Suppressor macrophage treated with lipopolysaccharide for 1 hour (primary cell): ENCODE results near the gene TIGAR.

Source experiments
- DNase-seq, 3 donors: peaks; one replicate each; pipeline ENCODE4 v3.0.0-alpha.2; 2020 to 2022

Gene TIGAR

DNA sequence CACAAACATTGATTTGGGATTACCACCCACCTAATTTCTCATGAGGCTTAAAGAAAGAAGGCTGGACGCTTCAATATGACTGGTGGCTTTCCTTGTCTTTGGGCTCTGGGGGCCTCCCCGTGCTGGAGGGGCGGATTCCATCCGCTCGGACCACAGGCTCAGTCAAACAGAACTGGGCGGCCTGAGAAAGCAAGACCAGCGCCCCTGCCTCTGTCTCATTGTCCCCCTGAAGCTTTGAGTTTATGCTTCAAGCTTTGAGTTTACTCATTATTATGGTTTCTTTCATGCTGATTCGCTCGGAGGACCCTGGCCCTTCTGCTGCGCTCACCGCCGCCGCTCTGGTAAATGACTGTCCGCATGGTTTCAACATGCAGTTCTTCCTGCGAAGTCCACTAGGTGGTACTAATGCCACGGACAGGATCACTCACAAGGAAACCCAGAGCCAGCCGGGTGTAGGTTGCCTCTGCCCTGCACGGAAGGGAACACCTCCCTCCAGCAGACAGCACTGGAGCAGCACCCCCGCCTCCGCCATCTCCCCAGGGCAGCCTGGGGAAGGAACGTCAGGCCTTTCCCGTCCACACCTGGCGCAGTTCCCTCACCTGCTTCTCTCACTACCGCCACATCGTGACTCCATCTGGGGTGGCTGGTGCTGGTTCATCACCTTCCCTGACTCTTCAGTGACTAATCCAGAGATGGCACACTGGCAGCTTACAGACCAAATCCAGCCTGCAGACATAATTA, 13.2 kb upstream of the TIGAR start:
- DNase-seq, result peak; percentile 60 to 68 (median 63)

DNA sequence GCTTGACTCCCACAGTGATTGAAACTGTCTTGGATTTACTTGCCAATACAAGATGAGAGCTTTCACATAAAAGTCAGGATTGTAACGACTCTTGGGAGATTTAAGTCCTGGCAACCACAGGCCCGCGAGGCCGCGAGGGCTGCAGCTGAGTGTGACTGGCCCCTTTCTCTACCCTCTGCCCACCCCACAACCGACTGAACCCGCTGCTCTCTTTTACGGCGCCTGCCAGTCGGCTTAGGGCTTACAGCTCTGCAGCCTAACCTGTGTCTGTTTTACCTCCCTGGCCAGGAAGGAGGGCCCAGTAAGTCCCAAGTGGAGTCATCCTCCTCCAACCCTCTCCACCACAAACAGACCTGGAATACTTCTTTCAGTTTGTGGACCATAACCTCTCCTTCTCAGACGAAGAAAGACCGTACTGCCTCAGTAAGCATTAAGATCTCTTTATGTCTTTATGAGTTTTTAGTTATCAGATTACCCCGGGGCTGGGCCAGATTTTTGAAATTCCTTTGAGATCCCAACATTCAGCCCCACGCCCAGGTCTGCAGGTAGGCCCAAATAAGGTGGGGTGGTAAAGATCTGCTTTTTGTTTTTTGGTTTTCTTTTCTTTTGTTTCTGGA, 12.6 kb upstream of the TIGAR start:
- no peak for DNase-seq

DNA sequence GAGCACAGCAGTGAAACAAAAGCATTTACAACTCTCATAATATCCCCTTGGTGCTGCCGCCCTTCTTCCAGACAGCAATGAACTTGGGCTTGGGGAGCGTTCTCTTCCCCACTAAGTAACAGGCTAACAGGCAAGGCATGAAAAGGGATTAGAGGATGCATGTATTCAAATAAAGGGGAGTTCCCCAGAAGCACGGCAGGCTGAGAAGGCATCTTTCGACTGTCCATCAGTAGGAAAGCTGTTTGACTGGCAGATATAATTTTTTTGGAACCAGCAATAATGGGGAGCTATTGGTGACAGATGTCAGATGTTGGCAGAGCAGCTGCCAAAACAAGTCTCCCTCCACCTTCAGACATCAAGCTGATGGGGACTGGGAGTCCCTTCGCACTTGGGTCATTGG, 9.2 kb upstream of the TIGAR start:
- DNase-seq, result no peak

DNA sequence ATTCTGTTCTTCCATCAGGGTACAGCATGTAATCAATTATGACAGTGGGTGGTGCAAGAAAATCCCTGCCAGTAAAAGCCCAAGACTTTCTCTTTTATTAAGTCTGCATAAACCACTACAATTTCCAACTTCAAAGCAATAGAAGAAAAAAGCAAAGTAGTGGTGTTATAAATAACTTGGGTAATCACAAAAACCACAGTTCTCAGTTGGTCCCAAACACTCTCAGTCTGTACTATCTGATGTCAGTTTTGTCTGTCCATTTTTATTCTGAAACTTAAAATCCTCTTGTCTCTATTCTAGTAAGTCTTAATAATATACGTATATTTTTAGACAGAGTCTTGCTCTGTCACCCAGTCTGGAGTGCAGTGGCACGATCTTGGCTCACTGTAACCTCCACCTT, 8.8 kb upstream of the TIGAR start:
- no peak for DNase-seq

- no peak for DNase-seq
Observed at GRCh38 chr12:4320497-4320852, 538 bp upstream of the TIGAR start.

GRCh38 chr12:4322726-4323125, 1.7 kb downstream of the TIGAR start:
- peak; percentile 28 to 33 (median 30) for DNase-seq

- peak; percentile 48 to 64 (median 63) for DNase-seq
Observed at GRCh38 chr12:4323396-4323795, 2.4 kb downstream of the TIGAR start.

- DNase-seq, result no peak
Observed at GRCh38 chr12:4324366-4324765, 3.4 kb downstream of the TIGAR start.

GRCh38 chr12:4325966-4326365, 5.0 kb downstream of the TIGAR start:
- DNase-seq, result no peak

GRCh38 chr12:4327293-4327692, 6.3 kb downstream of the TIGAR start:
- no peak for DNase-seq

- no peak for DNase-seq
Observed at GRCh38 chr12:4330203-4330602, 9.2 kb downstream of the TIGAR start.

DNA sequence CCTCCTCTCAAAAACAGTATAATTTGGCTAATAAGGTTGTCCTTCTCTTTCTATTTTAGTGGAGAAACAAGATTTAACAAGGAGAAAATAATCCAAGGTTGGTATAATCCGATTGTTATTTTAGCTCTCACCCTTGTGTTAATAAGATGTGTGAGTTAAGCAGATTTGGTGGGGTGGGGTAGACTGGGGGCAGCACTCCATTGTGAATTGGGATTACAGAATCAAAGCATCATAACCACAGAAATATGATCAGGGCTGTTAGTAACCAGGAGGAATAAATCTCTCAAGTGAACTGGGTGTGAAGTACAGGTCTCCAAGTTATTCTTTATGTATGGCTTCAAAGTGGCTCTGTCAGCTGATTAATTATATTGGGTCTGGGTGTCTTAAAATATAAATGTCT, 10.2 kb downstream of the TIGAR start:
- DNase-seq, result no peak

DNA sequence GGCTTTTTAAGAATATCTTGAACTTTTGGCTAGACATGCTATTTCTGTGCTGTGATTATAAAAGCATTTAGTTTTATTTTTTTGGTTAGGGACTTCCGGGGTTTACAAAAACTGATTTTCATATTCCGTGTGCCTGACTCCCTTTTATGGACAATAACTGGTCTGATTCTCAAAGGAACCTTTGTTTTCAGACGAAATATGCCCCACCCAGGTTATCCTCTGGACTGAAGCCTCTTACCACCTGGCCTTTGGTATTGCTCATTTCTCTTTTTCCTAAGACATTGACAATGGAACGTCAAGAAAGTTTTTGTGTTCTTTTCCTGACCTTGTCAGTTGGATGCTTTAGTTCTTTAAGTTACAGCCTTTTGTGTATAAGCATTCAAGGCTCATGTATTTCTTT, 10.8 kb downstream of the TIGAR start:
- DNase-seq, result no peak

DNA sequence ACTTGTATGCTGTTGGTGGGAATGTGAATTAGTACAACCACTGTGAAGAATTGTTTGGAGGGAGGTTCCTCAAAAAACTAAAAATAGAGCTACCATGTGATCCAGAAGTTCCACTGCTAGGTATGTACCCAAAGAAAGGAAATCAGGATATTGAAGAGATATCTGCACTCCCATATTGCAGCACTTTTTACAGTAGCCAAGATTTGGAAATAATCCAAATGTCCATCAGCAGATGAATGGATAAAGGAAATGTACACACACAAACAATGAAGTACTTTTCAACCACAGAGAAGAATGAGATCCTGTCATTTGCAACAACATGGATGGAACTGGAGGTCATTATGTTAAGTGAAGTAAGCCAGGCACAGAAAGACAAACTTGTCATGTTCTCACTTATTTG, 25.9 kb downstream of the TIGAR start:
- no peak for DNase-seq

DNA sequence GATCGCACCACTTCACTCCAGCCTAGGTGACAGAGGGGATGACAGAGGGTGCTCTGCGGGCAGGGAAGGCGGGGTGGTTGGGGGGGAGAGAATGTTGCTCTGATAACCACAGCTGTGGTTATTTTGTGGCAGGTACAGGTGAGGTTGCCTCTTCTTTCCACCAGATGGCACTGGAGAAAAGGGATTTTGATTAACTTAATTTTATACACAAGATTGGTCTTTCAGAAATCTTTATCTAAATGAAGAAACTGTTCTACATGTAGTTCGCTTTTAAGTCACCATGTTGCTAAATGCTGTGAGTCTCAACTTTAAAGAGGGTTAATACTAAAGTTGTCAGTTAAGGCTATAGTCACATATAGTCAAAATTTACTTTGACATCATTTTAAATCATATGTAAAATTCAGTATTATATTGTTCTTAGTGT, 32.8 kb downstream of the TIGAR start:
- no peak for DNase-seq

DNA sequence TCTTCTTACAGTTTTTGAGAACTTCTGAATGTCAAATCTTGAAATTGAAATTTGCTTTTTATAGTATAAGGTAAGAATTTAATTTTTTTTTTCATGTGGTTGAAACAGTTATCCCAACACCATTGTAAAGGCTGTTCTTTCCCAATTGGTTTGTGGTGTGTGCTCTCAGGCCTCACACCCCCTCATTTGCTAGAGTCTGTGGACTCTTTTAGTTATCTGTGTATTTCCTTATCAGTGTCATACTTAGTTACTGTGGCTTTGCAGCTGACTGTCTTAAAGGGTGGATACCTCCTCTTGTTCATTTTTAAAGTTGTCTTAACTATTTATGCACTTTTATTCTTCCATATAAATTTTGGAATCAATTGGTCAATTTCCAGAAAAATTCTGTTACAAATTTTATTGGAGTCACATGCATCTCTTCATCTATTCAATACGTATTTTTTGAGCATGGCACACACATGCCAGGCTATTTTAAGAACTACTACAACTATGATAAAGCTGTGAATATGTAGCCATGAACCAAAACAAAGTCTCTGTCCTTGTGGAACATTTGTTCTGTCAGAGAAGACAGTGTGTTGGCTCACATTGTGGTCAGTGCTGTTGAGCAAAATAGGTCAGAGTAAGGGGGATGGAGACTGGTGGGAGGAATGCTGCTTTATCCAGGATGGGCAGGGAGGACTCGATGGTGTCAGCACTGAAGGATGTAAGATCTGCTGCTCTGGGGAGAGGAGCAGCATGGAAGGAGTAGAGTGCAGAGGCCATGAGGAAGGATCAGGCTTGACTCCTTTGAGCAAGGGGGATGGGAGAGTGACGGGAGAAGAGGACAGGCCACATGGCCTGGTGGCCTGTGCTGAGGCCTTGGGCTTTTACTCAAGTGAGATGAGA, 34.4 kb downstream of the TIGAR start:
- DNase-seq, result no peak

GRCh38 chr12:4356041-4356327, 35.0 kb downstream of the TIGAR start:
- peak; percentile 34 to 38 (median 37) for DNase-seq

DNA sequence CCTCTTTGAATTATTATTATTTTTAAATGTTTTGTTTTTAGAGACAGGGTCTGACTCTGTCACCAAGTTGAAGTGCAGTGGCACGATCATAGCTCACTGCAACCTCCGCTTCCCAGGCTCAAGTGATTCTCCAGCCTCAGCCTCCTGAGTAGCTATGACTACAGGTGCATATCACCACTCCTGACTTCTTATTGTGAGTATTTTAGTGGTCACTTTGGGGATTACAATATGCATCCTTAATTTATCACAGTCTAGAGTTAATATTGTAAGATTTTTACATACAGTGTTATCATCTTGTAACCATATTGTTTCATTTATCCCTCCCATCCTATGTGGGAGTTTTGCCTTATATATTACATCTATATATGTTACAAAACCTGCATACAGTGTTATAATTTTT, 45.1 kb downstream of the TIGAR start:
- DNase-seq, result no peak

DNA sequence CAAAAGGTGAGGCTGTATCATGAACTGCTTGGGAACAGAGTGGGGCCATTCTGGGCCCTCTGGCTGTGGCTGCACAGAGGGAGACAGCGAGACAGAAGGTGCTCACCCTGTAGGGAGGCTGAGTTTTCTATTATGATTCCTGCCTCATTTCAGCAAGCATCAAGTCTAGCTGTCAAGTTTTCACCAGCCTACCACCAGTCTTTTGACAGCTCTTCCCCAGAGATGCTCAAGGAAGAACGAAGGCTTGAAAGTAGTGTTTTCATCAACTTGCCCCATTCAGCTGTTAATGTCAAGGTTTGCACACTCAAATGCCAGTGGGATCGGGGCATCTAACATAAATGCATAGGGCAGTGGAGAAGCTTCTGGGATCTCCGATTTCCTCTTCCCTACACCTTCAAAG, 48.5 kb downstream of the TIGAR start:
- no peak for DNase-seq

GRCh38 chr12:4370265-4370664, 49.3 kb downstream of the TIGAR start:
- no peak for DNase-seq

DNA sequence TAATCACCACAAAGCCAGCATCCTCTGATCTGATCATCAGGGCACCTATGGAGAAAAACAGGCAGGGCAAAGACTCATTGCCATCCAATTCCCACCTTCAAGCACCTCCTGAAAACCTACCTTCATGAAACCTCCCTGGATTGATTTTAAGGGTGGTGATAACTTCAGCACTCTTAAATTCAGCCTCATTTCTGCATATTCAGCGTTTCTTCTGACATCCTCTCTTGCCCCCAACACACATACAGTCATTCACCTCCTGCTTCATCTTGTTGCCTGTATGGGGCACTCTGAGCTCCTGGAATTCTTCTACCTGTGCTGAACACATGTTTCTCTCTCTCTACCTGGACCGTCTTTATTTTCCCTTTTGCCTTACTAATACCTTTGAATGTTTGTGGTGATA, 51.6 kb downstream of the TIGAR start:
- no peak for DNase-seq

- no peak for DNase-seq
Observed at GRCh38 chr12:4375449-4375848, 54.4 kb downstream of the TIGAR start.

DNA sequence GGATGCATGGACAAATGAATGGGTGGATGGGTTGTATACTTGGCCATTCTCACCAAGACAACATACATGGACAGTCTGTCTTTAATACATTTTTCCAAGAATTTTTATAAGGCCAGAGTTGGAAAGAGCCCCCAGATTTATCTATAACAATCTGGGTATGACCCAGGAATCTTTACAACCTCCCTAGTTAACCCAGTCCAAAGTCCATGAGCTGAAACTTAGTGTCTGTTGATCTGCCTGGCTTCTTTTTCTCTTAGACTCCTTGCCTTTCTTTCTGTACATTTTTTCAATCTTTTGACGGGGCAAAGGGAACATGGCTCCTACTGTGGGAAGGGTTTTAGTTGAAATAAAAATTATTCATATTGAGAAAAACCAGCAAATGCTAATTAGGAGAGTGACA, 57.8 kb downstream of the TIGAR start:
- no peak for DNase-seq

DNA sequence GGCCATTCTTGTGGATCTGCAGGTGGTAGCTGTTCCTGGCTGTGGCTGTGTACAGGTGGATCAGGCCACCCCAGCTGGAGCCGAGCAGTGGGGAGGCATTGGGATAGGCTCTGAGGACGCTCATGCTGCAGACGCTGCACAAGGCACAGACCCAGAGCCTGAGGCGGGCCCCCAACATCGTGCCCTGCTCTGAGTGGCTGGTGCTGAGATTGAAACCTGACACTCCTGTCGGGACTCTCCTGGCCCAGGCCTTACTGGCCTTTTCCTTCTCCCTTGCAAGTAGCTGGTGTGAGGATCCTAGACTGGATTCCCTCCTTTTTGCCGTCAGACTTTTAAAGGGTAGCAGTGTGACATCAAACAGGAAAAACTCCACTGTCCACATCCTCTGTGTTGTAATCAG, 58.4 kb downstream of the TIGAR start, which contains the start of gene FGF23:
Gene FGF23 (minus strand): TSS at position 308 of the 400 bp plus-strand sequence. CDS start 130 bp downstream, at position 178.
- no peak for DNase-seq
